T-helper 1 cell treated with Interleukin-12 subunit alpha and Interleukin-12 subunit beta and Interleukin-4 antibody, amounts not matched to agents 30 μg/mL and 1 μg/mL, for 36 hours (primary cell): ENCODE data around the gene GINS2.

Experiments
- H3K27ac Mint-ChIP-seq: one replicate; pipeline ENCODE4 v1.8.0; 2021; ENCODE audit warnings: mild to moderate bottlenecking, mixed read lengths
- H3K27me3 Mint-ChIP-seq: one replicate; pipeline ENCODE4 v1.8.0; 2021; ENCODE audit warnings: low read depth, mixed read lengths
- H3K36me3 Mint-ChIP-seq: one replicate; pipeline ENCODE4 v1.8.0; 2021; ENCODE audit warnings: low read depth, mixed read lengths
- H3K4me1 Mint-ChIP-seq: one replicate; pipeline ENCODE4 v1.8.0; 2021; ENCODE audit warnings: low read depth, mixed read lengths
- H3K4me3 Mint-ChIP-seq: one replicate; pipeline ENCODE4 v1.8.0; 2021; ENCODE audit warnings: mild to moderate bottlenecking, moderate library complexity, mixed read lengths
- H3K9me3 Mint-ChIP-seq: one replicate; pipeline ENCODE4 v1.8.0; 2021; ENCODE audit warnings: mixed read lengths

The GINS2 gene

DNA sequence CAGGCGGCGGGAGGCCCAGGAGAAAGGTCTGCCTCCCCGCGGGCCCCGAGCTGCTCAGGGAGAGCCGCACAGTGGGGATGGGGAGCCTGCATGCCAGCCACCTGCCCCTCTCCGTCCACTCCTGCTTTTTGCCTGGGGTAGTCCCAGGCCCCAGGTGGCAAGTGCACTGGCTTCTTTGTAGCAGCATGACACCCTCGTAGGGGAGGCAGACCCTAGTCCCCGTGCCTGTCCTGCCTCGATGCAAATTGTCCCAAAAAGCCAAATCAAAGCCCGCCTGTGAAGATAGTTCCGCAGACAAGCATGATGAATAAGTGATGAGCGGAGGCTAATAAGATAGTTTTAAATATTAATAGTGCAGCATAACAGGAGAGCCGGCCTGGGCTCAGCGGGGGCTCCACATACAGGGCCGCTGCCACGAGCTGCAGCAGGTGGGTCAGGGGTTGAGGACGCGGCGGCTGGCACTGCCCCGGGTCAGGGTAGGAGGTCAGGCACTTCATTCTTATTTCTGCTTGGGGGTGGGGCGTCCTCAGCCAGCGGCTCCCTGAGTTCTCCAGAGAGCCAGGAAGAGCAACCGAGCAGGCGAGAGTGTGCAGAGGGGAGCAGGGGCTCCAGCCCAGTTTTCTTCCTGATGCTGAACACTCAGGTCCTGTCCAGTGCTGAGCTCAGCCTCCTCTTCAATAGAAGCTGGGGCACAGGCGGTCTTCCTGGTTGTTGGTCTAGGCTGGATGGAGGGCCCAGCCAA is 26.8 kb downstream of the GINS2 start:
- Mint-ChIP-seq H3K27ac (no peak overlapping the region), H3K36me3 (peaks cover 20% of the 10 kb centered on the region), H3K9me3 (no peaks in the 10 kb centered on the region), H3K4me3 (no peak overlapping the region), H3K27me3 (no peaks in the 10 kb centered on the region), H3K4me1 (no peaks in the 10 kb centered on the region)

GRCh38 chr16:85660843-85661739 is 27.7 kb downstream of the GINS2 start:
- Mint-ChIP-seq H3K27ac (no peak overlapping the region), H3K4me3 (no peak overlapping the region), H3K36me3 (peaks cover 14% of the 10 kb centered on the region), H3K4me1 (no peaks in the 10 kb centered on the region), H3K27me3 (no peaks in the 10 kb centered on the region), H3K9me3 (no peaks in the 10 kb centered on the region)

DNA sequence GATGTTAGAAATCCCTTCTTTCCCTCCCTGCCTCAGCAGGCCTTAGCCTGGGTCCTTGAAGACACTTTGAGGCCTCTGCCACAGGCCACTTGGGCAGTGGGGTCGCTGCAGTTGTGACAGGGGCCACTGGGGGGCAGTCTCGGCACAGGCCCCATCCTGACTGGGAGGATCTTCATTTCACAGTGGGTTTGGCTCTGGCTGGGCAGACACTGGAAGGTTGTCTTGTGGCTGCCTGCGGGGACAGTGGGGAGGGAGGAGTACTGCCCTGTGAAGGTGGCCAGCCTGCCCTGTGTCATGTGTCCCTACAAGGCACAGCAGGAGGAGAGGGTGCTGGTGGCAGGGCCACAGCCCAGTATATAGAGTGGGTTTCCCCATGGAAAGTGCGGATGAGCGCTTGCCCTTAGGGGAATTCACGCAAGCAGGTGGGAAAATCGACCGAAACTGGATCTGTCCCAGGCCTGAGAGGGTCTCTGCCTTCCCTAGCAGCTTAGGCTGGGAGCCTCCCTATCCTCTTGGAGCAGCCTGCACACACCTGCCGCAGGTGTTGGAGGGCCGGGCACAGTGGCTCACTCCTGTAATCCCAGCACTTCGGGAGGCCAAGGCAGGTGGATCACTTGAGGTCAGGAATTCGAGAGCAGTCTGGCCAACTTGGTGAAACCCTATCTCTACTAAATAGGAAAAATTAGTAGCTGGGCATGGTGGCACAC is 28.8 kb downstream of the GINS2 start:
- Mint-ChIP-seq H3K27ac (no peak overlapping the region), H3K27me3 (no peaks in the 10 kb centered on the region), H3K4me1 (no peaks in the 10 kb centered on the region), H3K9me3 (no peaks in the 10 kb centered on the region), H3K36me3 (peaks cover 8% of the 10 kb centered on the region), H3K4me3 (no peak overlapping the region)

GRCh38 chr16:85659336-85659735 is 29.4 kb downstream of the GINS2 start:
- peaks cover 4% of the 10 kb centered on the region for H3K36me3 Mint-ChIP-seq
- H3K27me3 Mint-ChIP-seq: no peaks in the 10 kb centered on the region
- H3K9me3 Mint-ChIP-seq: no peaks in the 10 kb centered on the region
- H3K27ac Mint-ChIP-seq: no peak overlapping the region
- H3K4me3 Mint-ChIP-seq: no peak overlapping the region
- H3K4me1 Mint-ChIP-seq: no peaks in the 10 kb centered on the region

GRCh38 chr16:85658504-85659326 is 30.0 kb downstream of the GINS2 start:
- Mint-ChIP-seq H3K36me3 (peaks cover 4% of the 10 kb centered on the region), H3K27me3 (no peaks in the 10 kb centered on the region), H3K4me3 (no peak overlapping the region), H3K4me1 (no peaks in the 10 kb centered on the region), H3K9me3 (no peaks in the 10 kb centered on the region), H3K27ac (no peak overlapping the region)

GRCh38 chr16:85657996-85658395 is 30.8 kb downstream of the GINS2 start:
- H3K27ac Mint-ChIP-seq: no peak overlapping the region
- H3K9me3 Mint-ChIP-seq: no peaks in the 10 kb centered on the region
- H3K27me3 Mint-ChIP-seq: no peaks in the 10 kb centered on the region
- H3K36me3 Mint-ChIP-seq: peaks cover 4% of the 10 kb centered on the region
- H3K4me1 Mint-ChIP-seq: no peaks in the 10 kb centered on the region
- no peak overlapping the region for H3K4me3 Mint-ChIP-seq

DNA sequence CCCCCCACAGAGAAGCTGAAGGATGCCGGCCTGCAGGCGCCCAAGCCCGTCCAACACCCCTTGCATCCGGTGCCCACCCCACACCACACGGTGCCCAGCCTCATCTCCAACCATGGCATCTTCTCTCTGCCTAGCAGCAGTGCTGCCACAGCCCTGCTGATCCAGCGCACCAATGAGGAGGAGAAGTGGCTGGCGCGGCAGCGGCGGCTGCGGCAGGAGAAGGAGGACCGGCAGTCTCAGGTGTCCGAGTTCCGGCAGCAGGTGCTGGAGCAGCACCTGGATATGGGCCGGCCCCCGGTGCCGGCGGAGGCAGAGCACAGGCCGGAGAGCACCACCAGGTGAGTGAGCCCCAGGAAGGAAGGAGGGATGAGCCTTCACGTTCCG is 31.5 kb downstream of the GINS2 start:
- no peaks in the 10 kb centered on the region for H3K27me3 Mint-ChIP-seq
- no peaks in the 10 kb centered on the region for H3K9me3 Mint-ChIP-seq
- no peaks in the 10 kb centered on the region for H3K4me1 Mint-ChIP-seq
- H3K36me3 Mint-ChIP-seq: peaks cover 3% of the 10 kb centered on the region
- no peak overlapping the region for H3K27ac Mint-ChIP-seq
- no peak overlapping the region for H3K4me3 Mint-ChIP-seq

GRCh38 chr16:85656351-85657266 is 32.1 kb downstream of the GINS2 start:
- H3K27me3 Mint-ChIP-seq: no peaks in the 10 kb centered on the region
- H3K9me3 Mint-ChIP-seq: no peaks in the 10 kb centered on the region
- H3K4me1 Mint-ChIP-seq: no peaks in the 10 kb centered on the region
- peaks cover 3% of the 10 kb centered on the region for H3K36me3 Mint-ChIP-seq
- H3K4me3 Mint-ChIP-seq: no peak overlapping the region
- H3K27ac Mint-ChIP-seq: no peak overlapping the region

DNA sequence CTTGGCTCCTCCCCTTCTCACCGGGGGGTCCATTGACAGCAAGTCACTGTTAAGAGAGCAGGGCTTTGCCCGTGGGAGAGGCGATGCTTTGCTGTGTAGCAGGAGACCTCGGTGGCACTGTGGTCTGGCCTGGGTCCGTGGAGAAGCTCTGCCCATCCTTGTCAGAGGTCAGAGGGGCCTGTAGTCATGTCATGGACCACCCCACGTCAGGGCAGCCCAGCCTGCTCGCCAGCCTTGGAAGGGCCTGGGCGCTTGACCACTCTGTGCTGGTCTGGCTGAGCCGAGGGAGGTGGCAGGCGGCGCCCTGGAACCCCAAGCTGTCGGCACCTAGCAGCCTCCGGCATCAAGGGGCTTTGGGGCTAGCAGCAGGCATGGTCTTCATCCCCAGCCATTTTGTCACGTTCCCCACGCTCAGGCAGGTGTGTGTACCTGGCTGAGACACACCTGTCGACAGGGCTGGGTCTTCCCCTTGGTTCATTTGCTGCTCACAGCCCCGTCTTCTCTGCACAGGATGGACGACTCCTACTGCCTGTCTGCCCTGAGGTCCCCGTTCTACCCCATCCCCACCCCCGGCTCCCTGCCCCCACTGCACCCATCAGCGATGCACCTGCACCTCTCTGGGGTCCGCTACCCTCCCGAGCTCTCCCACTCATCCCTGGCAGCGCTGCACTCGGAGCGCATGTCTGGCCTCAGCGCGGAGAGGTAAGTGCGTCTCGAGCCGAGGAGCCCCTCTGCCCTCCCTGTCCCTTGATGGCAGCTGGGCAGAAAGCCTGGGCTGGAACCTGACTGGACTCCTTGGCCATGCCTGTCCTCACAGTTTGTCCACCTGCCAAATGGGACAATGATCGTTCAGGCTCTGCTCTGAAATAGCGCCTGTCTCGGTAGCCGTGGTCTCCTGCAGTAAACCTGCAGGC is 33.3 kb downstream of the GINS2 start:
- H3K27ac Mint-ChIP-seq: no peak overlapping the region
- no peaks in the 10 kb centered on the region for H3K27me3 Mint-ChIP-seq
- no peaks in the 10 kb centered on the region for H3K9me3 Mint-ChIP-seq
- no peak overlapping the region for H3K4me3 Mint-ChIP-seq
- peaks cover 3% of the 10 kb centered on the region for H3K36me3 Mint-ChIP-seq
- no peaks in the 10 kb centered on the region for H3K4me1 Mint-ChIP-seq

DNA sequence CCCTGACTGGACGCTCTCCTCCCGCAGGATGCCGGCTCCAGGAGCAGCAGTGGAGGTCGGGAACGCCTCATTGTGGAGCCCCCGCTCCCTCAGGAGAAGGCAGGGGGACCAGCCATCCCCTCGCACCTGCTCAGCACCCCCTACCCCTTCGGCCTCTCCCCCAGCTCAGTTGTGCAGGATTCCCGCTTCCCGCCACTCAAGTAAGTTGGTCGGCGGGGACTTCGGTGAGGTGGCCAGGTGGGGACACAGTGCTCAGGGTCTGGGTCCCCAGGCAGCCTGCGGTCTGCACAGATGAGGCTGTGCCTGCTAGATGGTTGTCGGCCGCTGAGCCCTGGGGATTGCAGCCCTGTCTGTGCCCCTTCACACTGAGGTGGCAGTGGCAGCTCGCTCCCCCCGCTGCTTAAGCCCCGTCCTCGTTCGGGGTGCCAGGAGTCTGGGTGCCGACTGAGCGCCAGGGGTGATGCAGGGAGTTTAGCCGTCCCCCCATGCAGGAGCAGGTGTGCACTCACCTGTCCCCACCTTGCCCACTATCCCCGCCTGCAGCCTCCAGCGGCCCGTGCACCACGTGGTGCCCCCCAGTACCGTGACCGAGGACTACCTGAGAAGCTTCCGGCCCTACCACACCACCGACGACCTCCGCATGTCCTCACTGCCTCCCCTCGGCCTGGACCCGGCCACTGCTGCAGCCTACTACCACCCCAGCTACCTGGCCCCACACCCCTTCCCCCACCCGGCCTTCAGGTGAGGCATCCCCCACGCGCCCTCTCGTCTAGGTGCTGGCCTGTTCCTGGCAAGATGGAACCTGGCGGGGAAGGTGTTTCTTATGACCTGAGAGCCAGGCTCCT is 34.3 kb downstream of the GINS2 start:
- Mint-ChIP-seq H3K27me3 (no peaks in the 10 kb centered on the region), H3K36me3 (peaks cover 3% of the 10 kb centered on the region), H3K9me3 (no peaks in the 10 kb centered on the region), H3K4me1 (no peaks in the 10 kb centered on the region), H3K4me3 (no peak overlapping the region), H3K27ac (no peak overlapping the region)

DNA sequence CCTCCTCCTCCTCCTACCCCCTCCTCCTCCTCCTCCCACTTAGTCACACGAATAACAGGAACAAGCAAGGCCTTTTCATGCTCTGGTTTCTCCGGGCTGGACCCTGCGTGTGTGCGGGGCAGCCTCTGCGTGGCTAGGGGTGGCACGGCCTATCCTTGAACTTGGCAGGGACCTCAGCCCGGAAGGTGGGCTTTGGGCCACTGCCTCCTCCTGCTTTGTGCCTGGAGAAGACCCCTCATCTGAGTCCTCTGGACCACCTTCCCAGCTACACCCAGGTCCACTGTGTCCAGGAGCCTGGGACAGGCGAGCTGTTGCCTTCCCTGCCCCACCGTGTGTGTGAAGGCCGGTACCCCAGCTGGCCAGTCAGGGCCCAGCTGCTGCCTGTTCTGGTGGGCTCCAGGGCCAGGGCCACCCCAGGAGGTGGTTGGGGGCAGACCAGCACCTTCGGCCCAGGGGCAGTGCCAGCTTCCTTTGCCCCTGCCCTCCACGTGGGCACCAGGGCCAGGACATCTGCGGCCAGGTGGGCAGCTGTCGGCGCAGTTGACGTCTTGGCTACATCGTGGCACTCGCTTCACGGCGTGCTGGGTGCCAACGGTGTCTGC is 35.4 kb downstream of the GINS2 start:
- Mint-ChIP-seq H3K27ac (no peak overlapping the region), H3K4me1 (no peaks in the 10 kb centered on the region), H3K36me3 (peaks cover 3% of the 10 kb centered on the region), H3K4me3 (no peak overlapping the region), H3K9me3 (no peaks in the 10 kb centered on the region), H3K27me3 (no peaks in the 10 kb centered on the region)
